Panc1 (cell line): ENCODE results near the gene NFATC2. TPM values are rescaled to one million over a fixed set of nuclear protein-coding genes. Genes with fewer than 3 reads are reported as not detected.

ENCODE experiments used
- ATAC-seq: fragments of 200-7000 bp; cut with Tn5 transposase; 2 replicates; pipeline ENCODE4 v1.9.1; 2020; ENCODE audit warnings: mild to moderate bottlenecking, moderate library complexity
- BruUV-seq: library from RNA; stranded (reverse); fragments of 400-500 nt; replicated peaks from 2 replicates; lab custom pipeline; 2021; lab: Mats Ljungman, UMichigan
- CTCF ChIA-PET: fragments of 300-600 bp; sonication (Branson Sonifier 250); formaldehyde crosslinking; loops from one replicate; lab custom pipeline; 2022; ENCODE audit warnings: antibody characterized with exemption; lab: Charles Lee
- POLR2A ChIA-PET: fragments of 300-600 bp; sonication (Branson Sonifier 250); formaldehyde crosslinking; loops from one replicate; lab custom pipeline; 2022; ENCODE audit warnings: antibody characterized with exemption; lab: Charles Lee
- DNase-seq: peaks from one replicate; pipeline ENCODE4 v3.0.0-alpha.2; 2010; ENCODE audit warnings: low read depth, low spot score
- H3K27ac ChIP-seq: 2 replicates; pipeline ENCODE4 v1.5.1; 2011; ENCODE audit warnings: mild to moderate bottlenecking, low read length, inconsistent platforms
- H3K27me3 ChIP-seq: fragments of 200-500 bp; sonication (Bioruptor generic); 2 replicates; pipeline ENCODE4 v1.6.0; 2014; ENCODE audit warnings: low read length, inconsistent platforms; ENCODE audit not compliant: control insufficient read depth, insufficient read depth
- H3K36me3 ChIP-seq: fragments of 200-500 bp; sonication (Bioruptor generic); 2 replicates; pipeline ENCODE4 v1.5.1; 2014; ENCODE audit warnings: inconsistent platforms, mild to moderate bottlenecking, low read length, moderate library complexity; ENCODE audit not compliant: control insufficient read depth, insufficient read depth
- H3K4me1 ChIP-seq: 2 replicates; pipeline ENCODE4 v1.5.1; 2011; ENCODE audit warnings: inconsistent platforms, mild to moderate bottlenecking, low read length, moderate library complexity; ENCODE audit not compliant: control insufficient read depth, insufficient read depth
- H3K4me3 ChIP-seq, 2 experiments: 2 replicates each; pipeline ENCODE4 v1.5.1; 2011 to 2012; ENCODE audit warnings: low read depth in 2 of 2, low read length in 2 of 2, mild to moderate bottlenecking in 2 of 2, inconsistent platforms in 1 of 2, moderate library complexity in 1 of 2
- H3K9me3 ChIP-seq: fragments of 200-500 bp; sonication (Bioruptor generic); 2 replicates; pipeline ENCODE4 v1.5.1; 2014; ENCODE audit warnings: low read depth, mild to moderate bottlenecking, inconsistent platforms, low read length, moderate library complexity; ENCODE audit not compliant: control insufficient read depth, insufficient read depth
- POLR2AphosphoS5 ChIP-seq: IDR thresholded peaks from 2 replicates; pipeline ENCODE4 v1.6.1; 2012; ENCODE audit warnings: mild to moderate bottlenecking, low read depth, low read length, moderate library complexity
- SIN3A ChIP-seq: IDR thresholded peaks from 2 replicates; pipeline ENCODE4 v1.6.1; 2012; ENCODE audit warnings: low read depth, mild to moderate bottlenecking, low read length, moderate library complexity, borderline replicate concordance; ENCODE audit not compliant: insufficient read depth
- TCF7L2 ChIP-seq: IDR thresholded peaks from 2 replicates; pipeline ENCODE4 v1.6.1; 2011; ENCODE audit warnings: mild to moderate bottlenecking, low read depth, low read length, inconsistent platforms
- in situ Hi-C: cut with HindIII; loops from 2 replicates; pipeline ENCODE4 v1.10.0; 2016; ENCODE audit warnings: low sequenced_read_pairs, low pct_unique_long_range_greater_than_20kb
- intact Hi-C: fragments of 100-400 bp; cut with micrococcal nuclease; formaldehyde crosslinking; loops from one replicate; pipeline ENCODE4 v1.10.0; 2022; ENCODE audit not compliant: unreplicated experiment
- total RNA-seq: library from RNA; stranded (reverse); gene quantifications from one replicate; pipeline ENCODE4 v1.2.1, GENCODE V29; 2021; ENCODE audit not compliant: unreplicated experiment
- TF ChIP-seq, protein P1 (sequence below), 2 experiments: IDR thresholded peaks; 2 replicates each; pipeline ENCODE4 v1.6.1; 2011 to 2012; ENCODE audit warnings: low read depth in 2 of 2, control low read depth in 1 of 2, low read length in 1 of 2, mild to moderate bottlenecking in 1 of 2, moderate library complexity in 1 of 2; ENCODE audit not compliant: insufficient read depth in 1 of 2
- TF ChIP-seq, protein P2 (sequence below): fragments of 450-650 bp; IDR thresholded peaks from 2 replicates; pipeline ENCODE4 v1.5.1; 2017; ENCODE audit warnings: mild to moderate bottlenecking

NFATC2 gene
- total RNA-seq, 1 experiment from 2014 or later: 10.6 TPM

DNA sequence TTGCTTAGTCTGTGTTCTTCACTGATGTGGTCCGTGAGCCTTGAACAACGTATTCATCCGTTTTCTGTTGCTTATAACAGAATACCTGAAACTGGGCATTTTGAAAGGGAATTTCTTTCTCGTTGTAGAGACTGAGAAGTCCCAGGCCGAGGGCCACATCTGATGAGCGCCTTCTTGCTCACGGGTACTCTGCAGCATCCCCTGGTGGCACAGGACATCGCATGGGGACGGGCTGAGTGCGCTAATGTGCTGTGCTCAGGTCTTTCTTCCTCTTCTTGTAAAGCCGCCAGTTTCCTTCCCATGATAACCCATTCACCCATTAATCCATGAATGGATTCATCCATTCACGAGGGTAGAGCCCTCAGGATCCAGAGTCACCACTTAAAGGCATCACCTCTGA, 161.0 kb downstream of the NFATC2 start:
- ATAC-seq (no peak), DNase-seq (no peak)
- ChIA-PET CTCF (no interaction called here), POLR2A (no interaction called here)
- no peaks in the 10 kb centered on the region for H3K36me3 ChIP-seq
- no peak overlapping the region for H3K4me3 ChIP-seq
- intact Hi-C loops (no loop called here), in situ Hi-C loops (no loop called here)
- no peaks in the 10 kb centered on the region for H3K9me3 ChIP-seq
- BruUV-seq: no TSS peak
- no peak overlapping the region for H3K27ac ChIP-seq
- TF ChIP-seq TCF7L2: no peak
- TF ChIP-seq, protein P1, sequence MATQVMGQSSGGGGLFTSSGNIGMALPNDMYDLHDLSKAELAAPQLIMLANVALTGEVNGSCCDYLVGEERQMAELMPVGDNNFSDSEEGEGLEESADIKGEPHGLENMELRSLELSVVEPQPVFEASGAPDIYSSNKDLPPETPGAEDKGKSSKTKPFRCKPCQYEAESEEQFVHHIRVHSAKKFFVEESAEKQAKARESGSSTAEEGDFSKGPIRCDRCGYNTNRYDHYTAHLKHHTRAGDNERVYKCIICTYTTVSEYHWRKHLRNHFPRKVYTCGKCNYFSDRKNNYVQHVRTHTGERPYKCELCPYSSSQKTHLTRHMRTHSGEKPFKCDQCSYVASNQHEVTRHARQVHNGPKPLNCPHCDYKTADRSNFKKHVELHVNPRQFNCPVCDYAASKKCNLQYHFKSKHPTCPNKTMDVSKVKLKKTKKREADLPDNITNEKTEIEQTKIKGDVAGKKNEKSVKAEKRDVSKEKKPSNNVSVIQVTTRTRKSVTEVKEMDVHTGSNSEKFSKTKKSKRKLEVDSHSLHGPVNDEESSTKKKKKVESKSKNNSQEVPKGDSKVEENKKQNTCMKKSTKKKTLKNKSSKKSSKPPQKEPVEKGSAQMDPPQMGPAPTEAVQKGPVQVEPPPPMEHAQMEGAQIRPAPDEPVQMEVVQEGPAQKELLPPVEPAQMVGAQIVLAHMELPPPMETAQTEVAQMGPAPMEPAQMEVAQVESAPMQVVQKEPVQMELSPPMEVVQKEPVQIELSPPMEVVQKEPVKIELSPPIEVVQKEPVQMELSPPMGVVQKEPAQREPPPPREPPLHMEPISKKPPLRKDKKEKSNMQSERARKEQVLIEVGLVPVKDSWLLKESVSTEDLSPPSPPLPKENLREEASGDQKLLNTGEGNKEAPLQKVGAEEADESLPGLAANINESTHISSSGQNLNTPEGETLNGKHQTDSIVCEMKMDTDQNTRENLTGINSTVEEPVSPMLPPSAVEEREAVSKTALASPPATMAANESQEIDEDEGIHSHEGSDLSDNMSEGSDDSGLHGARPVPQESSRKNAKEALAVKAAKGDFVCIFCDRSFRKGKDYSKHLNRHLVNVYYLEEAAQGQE (IDR thresholded peaks at IDR 0.05; ENCODE audit: insufficient read depth in 1 of 2, low read depth in 2 of 2, low read length in 1 of 2): no peak
- TF ChIP-seq, protein P2, sequence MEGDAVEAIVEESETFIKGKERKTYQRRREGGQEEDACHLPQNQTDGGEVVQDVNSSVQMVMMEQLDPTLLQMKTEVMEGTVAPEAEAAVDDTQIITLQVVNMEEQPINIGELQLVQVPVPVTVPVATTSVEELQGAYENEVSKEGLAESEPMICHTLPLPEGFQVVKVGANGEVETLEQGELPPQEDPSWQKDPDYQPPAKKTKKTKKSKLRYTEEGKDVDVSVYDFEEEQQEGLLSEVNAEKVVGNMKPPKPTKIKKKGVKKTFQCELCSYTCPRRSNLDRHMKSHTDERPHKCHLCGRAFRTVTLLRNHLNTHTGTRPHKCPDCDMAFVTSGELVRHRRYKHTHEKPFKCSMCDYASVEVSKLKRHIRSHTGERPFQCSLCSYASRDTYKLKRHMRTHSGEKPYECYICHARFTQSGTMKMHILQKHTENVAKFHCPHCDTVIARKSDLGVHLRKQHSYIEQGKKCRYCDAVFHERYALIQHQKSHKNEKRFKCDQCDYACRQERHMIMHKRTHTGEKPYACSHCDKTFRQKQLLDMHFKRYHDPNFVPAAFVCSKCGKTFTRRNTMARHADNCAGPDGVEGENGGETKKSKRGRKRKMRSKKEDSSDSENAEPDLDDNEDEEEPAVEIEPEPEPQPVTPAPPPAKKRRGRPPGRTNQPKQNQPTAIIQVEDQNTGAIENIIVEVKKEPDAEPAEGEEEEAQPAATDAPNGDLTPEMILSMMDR: peak; percentile 45
- TF ChIP-seq POLR2AphosphoS5: no peak
- TF ChIP-seq SIN3A: no peak
- H3K4me1 ChIP-seq: peaks cover 3% of the 10 kb centered on the region
- no peaks in the 10 kb centered on the region for H3K27me3 ChIP-seq

DNA sequence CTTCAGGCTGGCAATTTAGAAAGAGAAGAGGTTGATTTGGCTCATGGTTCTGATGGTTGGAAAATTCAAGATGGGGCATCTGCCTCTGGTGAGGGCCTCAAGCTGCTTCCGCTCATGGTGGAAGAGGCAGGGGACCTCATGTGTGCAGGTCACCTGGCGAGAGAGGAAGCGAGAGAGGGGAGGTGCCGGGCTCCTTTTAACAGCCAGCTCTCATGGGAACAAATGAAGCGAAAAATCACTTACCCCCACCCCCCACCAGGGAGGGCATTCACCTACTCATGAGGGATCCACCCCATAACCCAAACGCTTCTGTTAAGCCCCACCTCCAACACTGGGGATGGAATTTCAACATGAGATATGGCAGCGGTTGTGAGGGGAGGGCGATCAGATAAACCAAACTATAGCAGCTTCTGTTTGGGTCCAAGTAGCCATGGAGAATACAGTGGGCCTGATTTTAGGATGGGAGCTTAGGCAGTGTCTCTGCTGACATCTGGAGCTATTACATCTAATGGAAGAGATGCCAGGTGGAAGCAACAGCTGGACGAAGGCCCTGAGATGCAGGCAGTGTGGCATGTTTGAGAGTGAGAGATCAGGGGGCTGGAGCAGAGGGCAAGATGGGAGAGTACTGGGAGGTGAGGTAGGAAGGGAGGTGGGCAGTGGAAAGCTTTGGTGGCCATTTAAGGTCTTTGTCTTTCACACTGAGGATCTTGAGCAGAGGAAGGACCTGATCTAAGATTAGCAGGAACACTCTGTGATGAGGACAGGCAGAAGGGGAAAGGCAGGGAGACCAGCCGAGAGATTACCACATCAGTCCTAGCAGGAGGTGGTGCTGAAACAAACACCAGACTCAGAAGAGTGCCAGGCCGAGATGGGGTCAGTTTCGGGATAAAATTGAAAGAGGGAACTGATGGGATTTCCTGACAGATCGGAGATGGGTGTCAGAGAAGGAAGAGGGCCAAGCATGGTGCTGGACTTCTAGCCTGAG, 161.8 kb downstream of the NFATC2 start:
- in situ Hi-C loops (no loop called here), intact Hi-C loops (no loop called here)
- no peaks in the 10 kb centered on the region for H3K27me3 ChIP-seq
- no TSS peak for BruUV-seq
- TF ChIP-seq SIN3A: no peak
- TF ChIP-seq, protein P1 (IDR thresholded peaks at IDR 0.05; ENCODE audit: insufficient read depth in 1 of 2, low read depth in 2 of 2, low read length in 1 of 2): no peak
- TF ChIP-seq, protein P2: no peak
- no peak for TF ChIP-seq TCF7L2
- TF ChIP-seq POLR2AphosphoS5: no peak
- DNase-seq (no peak), ATAC-seq (no peak)
- no peaks in the 10 kb centered on the region for H3K36me3 ChIP-seq
- CTCF ChIA-PET: interaction anchor here (0.6 kb wide), 1 partner anchor 394 kb away, joined by 13 read pairs; no protein-coding TSS in a partner anchor
- no peak overlapping the region for H3K4me3 ChIP-seq
- H3K4me1 ChIP-seq: no peaks in the 10 kb centered on the region
- H3K27ac ChIP-seq: no peak overlapping the region
- POLR2A ChIA-PET: no interaction called here
- H3K9me3 ChIP-seq: no peaks in the 10 kb centered on the region
